Liver (tissue), 9 donors: ENCODE results near the gene L3HYPDH. TPM values are rescaled to one million over a fixed set of nuclear protein-coding genes. Genes with fewer than 3 reads are reported as not detected.

Source experiments
- DNase-seq: peaks from one replicate; pipeline ENCODE4 v3.0.0-alpha.2; 2017; ENCODE audit warnings: low spot score
- H3K27ac ChIP-seq, 2 donors: one replicate each; pipeline ENCODE4 v1.7.0; 2013; ENCODE audit warnings: inconsistent platforms in 2 of 2, low read length in 2 of 2, control low read depth in 1 of 2, low read depth in 1 of 2, mild to moderate bottlenecking in 1 of 2
- H3K27me3 ChIP-seq, 4 donors: one replicate each; pipeline versions ENCODE4 v1.6.1 to v1.7.0; 2013; ENCODE audit warnings: low read length in 3 of 4, inconsistent platforms in 1 of 4, mild to moderate bottlenecking in 1 of 4, moderate library complexity in 1 of 4; ENCODE audit not compliant: control insufficient read depth in 4 of 4, insufficient read depth in 4 of 4
- H3K36me3 ChIP-seq, 4 donors: one replicate each; pipeline versions ENCODE4 v1.6.1 to v1.7.0; 2013; ENCODE audit warnings: low read length in 3 of 4, mild to moderate bottlenecking in 3 of 4, low read depth in 1 of 4, moderate library complexity in 1 of 4; ENCODE audit not compliant: control insufficient read depth in 4 of 4, insufficient read depth in 3 of 4
- H3K4me1 ChIP-seq, 4 donors: one replicate each; pipeline versions ENCODE4 v1.6.1 to v1.7.0; 2013; ENCODE audit warnings: low read length in 3 of 4, mild to moderate bottlenecking in 3 of 4, moderate library complexity in 1 of 4; ENCODE audit not compliant: control insufficient read depth in 4 of 4, insufficient read depth in 4 of 4
- H3K4me3 ChIP-seq, 3 donors: one replicate each; pipeline versions ENCODE4 v1.6.1 to v1.7.0; 2013; ENCODE audit warnings: low read length in 3 of 3, control low read depth in 1 of 3, low read depth in 1 of 3, mild to moderate bottlenecking in 1 of 3
- H3K9ac ChIP-seq, 2 donors: one replicate each; pipeline ENCODE4 v1.7.0; 2013; ENCODE audit warnings: low read length in 2 of 2, mild to moderate bottlenecking in 2 of 2, moderate library complexity in 2 of 2, control low read depth in 1 of 2, low read depth in 1 of 2
- H3K9me3 ChIP-seq, 4 donors: one replicate each; pipeline versions ENCODE4 v1.6.1 to v1.7.0; 2013; ENCODE audit warnings: low read length in 3 of 4; ENCODE audit not compliant: control insufficient read depth in 4 of 4
- ATF3 ChIP-seq: IDR thresholded peaks from 2 replicates; pipeline ENCODE4 v1.6.1; 2016; ENCODE audit warnings: antibody characterized with exemption
- EGR1 ChIP-seq, 2 donors: IDR thresholded peaks; 2 replicates each; pipeline ENCODE4 v1.6.1; 2016 to 2018; ENCODE audit warnings: antibody characterized with exemption in 2 of 2, low read depth in 2 of 2
- FOXA1 ChIP-seq: IDR thresholded peaks from 2 replicates; pipeline ENCODE4 v1.6.1; 2016; ENCODE audit warnings: antibody characterized with exemption
- FOXA2 ChIP-seq: IDR thresholded peaks from 2 replicates; pipeline ENCODE4 v1.6.1; 2016; ENCODE audit warnings: antibody characterized with exemption
- GABPA ChIP-seq, 2 donors: IDR thresholded peaks in 1 of 2; conservative IDR thresholded peaks in 1 of 2; 2 replicates each; pipeline ENCODE4 v1.6.1; 2016; ENCODE audit warnings: antibody characterized with exemption in 2 of 2, mild to moderate bottlenecking in 1 of 2, moderate library complexity in 1 of 2
- HNF4A ChIP-seq, 2 donors: conservative IDR thresholded peaks; 2 replicates each; pipeline ENCODE4 v1.6.1; 2016; ENCODE audit warnings: antibody characterized with exemption in 2 of 2, mild to moderate bottlenecking in 2 of 2
- HNF4G ChIP-seq: IDR thresholded peaks from 2 replicates; pipeline ENCODE4 v1.6.1; 2016; ENCODE audit warnings: antibody characterized with exemption
- JUND ChIP-seq, 2 donors: IDR thresholded peaks; 2 replicates each; pipeline ENCODE4 v1.6.1; 2016; ENCODE audit warnings: antibody characterized with exemption in 2 of 2
- MAX ChIP-seq: IDR thresholded peaks from 2 replicates; pipeline ENCODE4 v1.6.1; 2016; ENCODE audit warnings: antibody characterized with exemption
- NR2F2 ChIP-seq: IDR thresholded peaks from 2 replicates; pipeline ENCODE4 v1.6.1; 2016; ENCODE audit warnings: antibody characterized with exemption
- RAD21 ChIP-seq, 2 donors: IDR thresholded peaks; 2 replicates each; pipeline ENCODE4 v1.6.1; 2016; ENCODE audit warnings: antibody characterized with exemption in 2 of 2, mild to moderate bottlenecking in 2 of 2
- RXRA ChIP-seq, 2 donors: IDR thresholded peaks; 2 replicates each; pipeline ENCODE4 v1.6.1; 2017 to 2018; ENCODE audit warnings: antibody characterized with exemption in 2 of 2, mild to moderate bottlenecking in 1 of 2
- SP1 ChIP-seq: IDR thresholded peaks from 2 replicates; pipeline ENCODE4 v1.6.1; 2018; ENCODE audit warnings: antibody characterized with exemption, mild to moderate bottlenecking
- TAF1 ChIP-seq: conservative IDR thresholded peaks from 2 replicates; pipeline ENCODE4 v1.6.1; 2016; ENCODE audit warnings: antibody characterized with exemption, mild to moderate bottlenecking
- YY1 ChIP-seq: IDR thresholded peaks from 2 replicates; pipeline ENCODE4 v1.6.1; 2016; ENCODE audit warnings: antibody characterized with exemption, mild to moderate bottlenecking
- ZBTB33 ChIP-seq: IDR thresholded peaks from 2 replicates; pipeline ENCODE4 v1.6.1; 2016; ENCODE audit warnings: antibody characterized with exemption
- WGBS: extraction: QIAGEN DNeasy Blood & Tissue Kit; methylation state at CpG from one replicate; pipeline ENCODE4 v1.1.7; 2013; 5-methylcytosine and 5-hydroxymethylcytosine counted together
- polyA plus RNA-seq, 2 donors: library from polyadenylated mRNA; stranded (reverse) in 1 of 2; unstranded in 1 of 2; fragments of 200-250 nt in 1 of 2; fragments of >200 nt in 1 of 2; fragmentation: Nextera tagmentation in 1 of 2; extraction: Ambion mirVana in 1 of 2; gene quantifications; one replicate each; pipeline versions ENCODE4 v1.2.1 to v1.2.3, GENCODE V29; 2013 to 2015
- total RNA-seq, 2 donors: library from RNA; depleted of rRNA; stranded (reverse); fragments of >200 nt; gene quantifications; one replicate each; pipeline ENCODE4 v1.2.3, GENCODE V29; 2014
- TF ChIP-seq, protein P1 (sequence below): IDR thresholded peaks from 2 replicates; pipeline ENCODE4 v1.6.1; 2016; ENCODE audit warnings: antibody characterized with exemption, mild to moderate bottlenecking
- TF ChIP-seq, protein P2 (sequence below): fragments of 150-350 bp; IDR thresholded peaks from 2 replicates; pipeline ENCODE4 v1.5.1; 2017; ENCODE audit warnings: improper control_type of control experiment, low read depth, low read length; ENCODE audit not compliant: missing input control
- donor health status: healthy.
- donor health status: healthy.
- donor health status: healthy.
- donor health status: healthy.
- donor health status: healthy.

L3HYPDH gene
- total and polyA plus RNA-seq, 4 donors: 9.3 to 36.3 (median 28.2) TPM

DNA sequence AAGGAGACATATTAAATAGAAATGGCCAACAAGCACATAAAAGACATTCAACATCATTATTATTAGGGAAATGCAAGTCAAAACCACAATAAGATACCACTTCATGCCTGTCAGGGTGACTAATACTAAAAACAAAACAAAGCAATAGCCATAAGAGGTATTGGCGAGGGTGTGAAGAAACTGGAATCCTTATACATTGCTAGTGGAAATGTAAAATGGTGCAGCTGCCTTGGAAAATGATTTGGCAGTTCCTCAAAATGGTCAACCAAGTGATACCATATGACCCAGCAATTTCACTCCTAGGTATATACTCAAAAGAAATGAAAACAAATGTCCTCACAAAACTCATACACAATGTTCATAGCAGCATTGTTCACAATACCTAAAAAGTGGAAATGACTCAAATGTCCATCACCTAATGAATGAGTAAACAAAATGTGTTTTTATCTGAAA, 46.0 kb downstream of the L3HYPDH start:
- no peak for DNase-seq
- H3K27me3 ChIP-seq: no peaks in the 10 kb centered on the region
- TF ChIP-seq, protein P1, sequence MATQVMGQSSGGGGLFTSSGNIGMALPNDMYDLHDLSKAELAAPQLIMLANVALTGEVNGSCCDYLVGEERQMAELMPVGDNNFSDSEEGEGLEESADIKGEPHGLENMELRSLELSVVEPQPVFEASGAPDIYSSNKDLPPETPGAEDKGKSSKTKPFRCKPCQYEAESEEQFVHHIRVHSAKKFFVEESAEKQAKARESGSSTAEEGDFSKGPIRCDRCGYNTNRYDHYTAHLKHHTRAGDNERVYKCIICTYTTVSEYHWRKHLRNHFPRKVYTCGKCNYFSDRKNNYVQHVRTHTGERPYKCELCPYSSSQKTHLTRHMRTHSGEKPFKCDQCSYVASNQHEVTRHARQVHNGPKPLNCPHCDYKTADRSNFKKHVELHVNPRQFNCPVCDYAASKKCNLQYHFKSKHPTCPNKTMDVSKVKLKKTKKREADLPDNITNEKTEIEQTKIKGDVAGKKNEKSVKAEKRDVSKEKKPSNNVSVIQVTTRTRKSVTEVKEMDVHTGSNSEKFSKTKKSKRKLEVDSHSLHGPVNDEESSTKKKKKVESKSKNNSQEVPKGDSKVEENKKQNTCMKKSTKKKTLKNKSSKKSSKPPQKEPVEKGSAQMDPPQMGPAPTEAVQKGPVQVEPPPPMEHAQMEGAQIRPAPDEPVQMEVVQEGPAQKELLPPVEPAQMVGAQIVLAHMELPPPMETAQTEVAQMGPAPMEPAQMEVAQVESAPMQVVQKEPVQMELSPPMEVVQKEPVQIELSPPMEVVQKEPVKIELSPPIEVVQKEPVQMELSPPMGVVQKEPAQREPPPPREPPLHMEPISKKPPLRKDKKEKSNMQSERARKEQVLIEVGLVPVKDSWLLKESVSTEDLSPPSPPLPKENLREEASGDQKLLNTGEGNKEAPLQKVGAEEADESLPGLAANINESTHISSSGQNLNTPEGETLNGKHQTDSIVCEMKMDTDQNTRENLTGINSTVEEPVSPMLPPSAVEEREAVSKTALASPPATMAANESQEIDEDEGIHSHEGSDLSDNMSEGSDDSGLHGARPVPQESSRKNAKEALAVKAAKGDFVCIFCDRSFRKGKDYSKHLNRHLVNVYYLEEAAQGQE: no peak
- no peak for TF ChIP-seq EGR1 (IDR thresholded peaks at IDR 0.05; ENCODE audit: low read depth in 2 of 2)
- no peak for TF ChIP-seq ATF3
- TF ChIP-seq ZBTB33: no peak
- no peak for TF ChIP-seq HNF4A (conservative IDR thresholded peaks at IDR 0.05)
- no peak for TF ChIP-seq HNF4G
- TF ChIP-seq GABPA (IDR thresholded peaks at IDR 0.05 in 1 of 2, conservative IDR thresholded peaks at IDR 0.05 in 1 of 2): no peak
- no peak for TF ChIP-seq MAX
- no peak for TF ChIP-seq YY1
- TF ChIP-seq RXRA (IDR thresholded peaks at IDR 0.05): no peak
- no peak for TF ChIP-seq TAF1
- TF ChIP-seq, protein P2, sequence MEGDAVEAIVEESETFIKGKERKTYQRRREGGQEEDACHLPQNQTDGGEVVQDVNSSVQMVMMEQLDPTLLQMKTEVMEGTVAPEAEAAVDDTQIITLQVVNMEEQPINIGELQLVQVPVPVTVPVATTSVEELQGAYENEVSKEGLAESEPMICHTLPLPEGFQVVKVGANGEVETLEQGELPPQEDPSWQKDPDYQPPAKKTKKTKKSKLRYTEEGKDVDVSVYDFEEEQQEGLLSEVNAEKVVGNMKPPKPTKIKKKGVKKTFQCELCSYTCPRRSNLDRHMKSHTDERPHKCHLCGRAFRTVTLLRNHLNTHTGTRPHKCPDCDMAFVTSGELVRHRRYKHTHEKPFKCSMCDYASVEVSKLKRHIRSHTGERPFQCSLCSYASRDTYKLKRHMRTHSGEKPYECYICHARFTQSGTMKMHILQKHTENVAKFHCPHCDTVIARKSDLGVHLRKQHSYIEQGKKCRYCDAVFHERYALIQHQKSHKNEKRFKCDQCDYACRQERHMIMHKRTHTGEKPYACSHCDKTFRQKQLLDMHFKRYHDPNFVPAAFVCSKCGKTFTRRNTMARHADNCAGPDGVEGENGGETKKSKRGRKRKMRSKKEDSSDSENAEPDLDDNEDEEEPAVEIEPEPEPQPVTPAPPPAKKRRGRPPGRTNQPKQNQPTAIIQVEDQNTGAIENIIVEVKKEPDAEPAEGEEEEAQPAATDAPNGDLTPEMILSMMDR: no peak
- no peak for TF ChIP-seq SP1
- no peak for TF ChIP-seq FOXA1
- no peak for TF ChIP-seq FOXA2
- TF ChIP-seq JUND (IDR thresholded peaks at IDR 0.05): no peak
- TF ChIP-seq RAD21 (IDR thresholded peaks at IDR 0.05): no peak
- no peak for TF ChIP-seq NR2F2
- H3K9me3 ChIP-seq: no peaks in the 10 kb centered on the region
- no peaks in the 10 kb centered on the region for H3K36me3 ChIP-seq
- 82% methylated on average over 1 of the region's 1 CpG for WGBS
- no peaks in the 10 kb centered on the region for H3K4me1 ChIP-seq
- no peak overlapping the region for H3K9ac ChIP-seq
- no peak overlapping the region for H3K27ac ChIP-seq
- H3K4me3 ChIP-seq: no peak overlapping the region
